ENCODE results near the gene PSMD1. TPM values are rescaled to one million over a fixed set of nuclear protein-coding genes. Genes with fewer than 3 reads are reported as not detected.
A peak's percentile ranks its signal among the peaks of the same experiment; 100 is the strongest.

Gene PSMD1
- total RNA-seq, 1 experiment from 2014 or later, result 133 TPM

- TF ChIP-seq CTCF (IDR thresholded peaks at IDR 0.05 in 2 of 3, conservative IDR thresholded peaks at IDR 0.05 in 1 of 3; ENCODE audit: borderline replicate concordance in 1 of 3, insufficient read depth in 1 of 3, low read depth in 2 of 3, low read length in 2 of 3) (peak; percentile 87 to 97 (median 92)), MAX (IDR thresholded peaks at IDR 0.05) (peak; percentile 76), TCF7L2 (IDR thresholded peaks at IDR 0.05; ENCODE audit: borderline replicate concordance, extremely low read depth, insufficient read depth, insufficient read length) (no peak), ELF1 (IDR thresholded peaks at IDR 0.05; ENCODE audit: borderline replicate concordance, low read depth) (no peak), FOSL1 (IDR thresholded peaks at IDR 0.05; ENCODE audit: low read depth) (no peak)
- TF ChIP-seq, protein P1, sequence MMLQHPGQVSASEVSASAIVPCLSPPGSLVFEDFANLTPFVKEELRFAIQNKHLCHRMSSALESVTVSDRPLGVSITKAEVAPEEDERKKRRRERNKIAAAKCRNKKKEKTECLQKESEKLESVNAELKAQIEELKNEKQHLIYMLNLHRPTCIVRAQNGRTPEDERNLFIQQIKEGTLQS (IDR thresholded peaks at IDR 0.05), result no peak
These were observed 3.9 kb upstream of the PSMD1 start (continued) for GRCh38 chr2:231052494-231053451.

- no peak overlapping the region for H2AFZ ChIP-seq (ENCODE audit: low read depth, low read length, poor library complexity, severe bottlenecking)
- no peak overlapping the region for H3K27ac ChIP-seq (ENCODE audit: low read depth, low read length)
- no peaks in the 10 kb centered on the region for H3K27me3 ChIP-seq (ENCODE audit: insufficient read depth, low read length)
- no TSS peak for BruUV-seq (replicated peaks)
- no peaks in the 10 kb centered on the region for H3K36me3 ChIP-seq (ENCODE audit: control insufficient read depth in 1 of 2, insufficient read depth in 2 of 2, low read length in 2 of 2)
- no peaks in the 10 kb centered on the region for H3K9me3 ChIP-seq (ENCODE audit: control insufficient read depth in 1 of 2, insufficient read depth in 1 of 2, low read depth in 1 of 2, low read length in 2 of 2)
- no peaks in the 10 kb centered on the region for H4K20me1 ChIP-seq (ENCODE audit: insufficient read depth)
- intact Hi-C loops (cut with micrococcal nuclease), result loop anchor here (1.0 kb wide), 2 partner anchors 152 to 230 kb away; no protein-coding TSS in a partner anchor
- H3K4me1 ChIP-seq (ENCODE audit: control insufficient read depth in 1 of 2, insufficient read depth in 2 of 2, low read length in 2 of 2), result peaks cover 14 to 34% of the 10 kb centered on the region in 2 experiments
- CTCF ChIA-PET, result interaction anchor here (1.6 kb wide), 1 partner anchor 10 kb away, joined by 10 read pairs; no protein-coding TSS in a partner anchor
- H3K79me2 ChIP-seq (ENCODE audit: insufficient read depth, low read length), result peaks cover 22% of the 10 kb centered on the region
- H3K4me2 ChIP-seq (ENCODE audit: low read length), result no peak overlapping the region
- RAD21 ChIA-PET (ENCODE audit: low non-redundant PET in 1 of 2, low total read pairs in 2 of 2, uncharacterized antibody in 2 of 2, unreplicated experiment in 2 of 2), result no interaction called here
- DNase-seq (ENCODE audit: low read depth, low spot score), result no peak
- no peak overlapping the region for H3K9ac ChIP-seq (ENCODE audit: low read length)
- H3K4me3 ChIP-seq (replicated peaks in 1 of 2; ENCODE audit: low read depth in 1 of 2, low read length in 2 of 2), result no peak overlapping the region
- ATAC-seq, result no peak
- POLR2A ChIA-PET, result no interaction called here
- H3K9me2 ChIP-seq (ENCODE audit: insufficient read depth), result no peaks in the 10 kb centered on the region
- no peak for TF ChIP-seq JUND (IDR thresholded peaks at IDR 0.05)
- no peak for TF ChIP-seq CBX3 (IDR thresholded peaks at IDR 0.05; ENCODE audit: low read depth)
- no peak for TF ChIP-seq CTCF (IDR thresholded peaks at IDR 0.05 in 2 of 3, conservative IDR thresholded peaks at IDR 0.05 in 1 of 3; ENCODE audit: borderline replicate concordance in 1 of 3, insufficient read depth in 1 of 3, low read depth in 2 of 3, low read length in 2 of 3)
- TF ChIP-seq EZH2 (IDR thresholded peaks at IDR 0.05), result no peak
- TF ChIP-seq, protein P2, sequence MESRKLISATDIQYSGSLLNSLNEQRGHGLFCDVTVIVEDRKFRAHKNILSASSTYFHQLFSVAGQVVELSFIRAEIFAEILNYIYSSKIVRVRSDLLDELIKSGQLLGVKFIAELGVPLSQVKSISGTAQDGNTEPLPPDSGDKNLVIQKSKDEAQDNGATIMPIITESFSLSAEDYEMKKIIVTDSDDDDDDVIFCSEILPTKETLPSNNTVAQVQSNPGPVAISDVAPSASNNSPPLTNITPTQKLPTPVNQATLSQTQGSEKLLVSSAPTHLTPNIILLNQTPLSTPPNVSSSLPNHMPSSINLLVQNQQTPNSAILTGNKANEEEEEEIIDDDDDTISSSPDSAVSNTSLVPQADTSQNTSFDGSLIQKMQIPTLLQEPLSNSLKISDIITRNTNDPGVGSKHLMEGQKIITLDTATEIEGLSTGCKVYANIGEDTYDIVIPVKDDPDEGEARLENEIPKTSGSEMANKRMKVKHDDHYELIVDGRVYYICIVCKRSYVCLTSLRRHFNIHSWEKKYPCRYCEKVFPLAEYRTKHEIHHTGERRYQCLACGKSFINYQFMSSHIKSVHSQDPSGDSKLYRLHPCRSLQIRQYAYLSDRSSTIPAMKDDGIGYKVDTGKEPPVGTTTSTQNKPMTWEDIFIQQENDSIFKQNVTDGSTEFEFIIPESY (IDR thresholded peaks at IDR 0.05; ENCODE audit: extremely low read depth, insufficient replicate concordance, low read length), result no peak
- TF ChIP-seq, protein P1 (IDR thresholded peaks at IDR 0.05), result no peak
- no peak for TF ChIP-seq SIN3A (IDR thresholded peaks at IDR 0.05; ENCODE audit: low read depth)
- TF ChIP-seq ZFX (IDR thresholded peaks at IDR 0.05), result no peak
- no peak for TF ChIP-seq ZNF274 (IDR thresholded peaks at IDR 0.05; ENCODE audit: low read depth, low read length)
- TF ChIP-seq CEBPB (IDR thresholded peaks at IDR 0.05; ENCODE audit: low read depth), result no peak
- TF ChIP-seq YY1 (IDR thresholded peaks at IDR 0.05; ENCODE audit: extremely low read depth, insufficient replicate concordance, low read depth, low read length), result no peak
These were observed 2.8 kb upstream of the PSMD1 start for GRCh38 chr2:231053846-231054245.
